Adrenal gland (tissue), 12 donors: ENCODE data around the gene FAM193B. TPM values are rescaled to one million over a fixed set of nuclear protein-coding genes. Genes with fewer than 3 reads are reported as not detected.

Source experiments
- DNase-seq, 7 donors: peaks; one replicate each; pipeline ENCODE4 v3.0.0-alpha.2; 2019 to 2020
- H3K27ac ChIP-seq, 5 donors: fragments of 200-600 bp; sonication (generic) in 4 of 5; 1 replicate in 3 of 5; 2 replicates in 2 of 5; pipeline versions ENCODE4 v1.5.1 to v1.8.0; 2016 to 2020; ENCODE audit warnings: mild to moderate bottlenecking in 1 of 5
- H3K27me3 ChIP-seq: fragments of 200-600 bp; 2 replicates; pipeline ENCODE4 v1.8.0; 2021
- H3K36me3 ChIP-seq, 2 donors: fragments of 200-600 bp; replicated peaks in 1 of 2; 1 replicate in 1 of 2; 2 replicates in 1 of 2; pipeline versions ENCODE4 v1.5.1 to v1.8.0; 2018 to 2022
- H3K4me1 ChIP-seq, 2 donors: fragments of 200-600 bp; replicated peaks in 1 of 2; 1 replicate in 1 of 2; 2 replicates in 1 of 2; pipeline versions ENCODE4 v1.5.1 to v1.8.0; 2018 to 2021
- H3K4me3 ChIP-seq, 4 donors: fragments of 200-600 bp; sonication (generic) in 3 of 4; one replicate each; pipeline ENCODE4 v1.5.1; 2016 to 2018
- H3K9me3 ChIP-seq, 3 donors: fragments of 200-600 bp; sonication (generic) in 1 of 3; replicated peaks in 1 of 3; 1 replicate in 2 of 3; 2 replicates in 1 of 3; pipeline versions ENCODE4 v1.5.1 to v1.8.0; 2016 to 2021
- POLR2A ChIP-seq, 2 donors: fragments of 450-650 bp; IDR thresholded peaks; one replicate each; pipeline ENCODE4 v1.6.1; 2017; ENCODE audit warnings: antibody characterized with exemption in 2 of 2, mild to moderate bottlenecking in 2 of 2, moderate library complexity in 1 of 2
- WGBS, 4 donors: extraction: QIAGEN DNeasy Blood & Tissue Kit in 2 of 4; methylation state at CpG; one replicate each; pipeline versions ENCODE4 v1.1.5 to v1.1.7; 2013 to 2017; 5-methylcytosine and 5-hydroxymethylcytosine counted together
- intact Hi-C, 2 donors: fragments of 100-400 bp; cut with DNase I; formaldehyde crosslinking; loops; one replicate each; pipeline versions ENCODE4 v1.14.1 to v1.15.0; 2022 to 2023
- polyA plus RNA-seq, 3 donors: library from polyadenylated mRNA; stranded (reverse); fragments of 200-250 nt in 2 of 3; fragments of 350-450 nt in 1 of 3; fragmentation: Illumina TruSeq in 1 of 3; extraction: RNeasy Lipid Tissue Mini Kit (QIAGEN cat#74804) in 1 of 3; gene quantifications; one replicate each; pipeline ENCODE4 v1.2.3, GENCODE V29; 2013 to 2014
- total RNA-seq, 9 donors: library from RNA; depleted of rRNA in 4 of 9; stranded (reverse); fragments of >200 nt in 4 of 9; fragments of 120-200 nt in 1 of 9; fragmentation: NEBNext Ultra II Directional in 1 of 9; extraction: Animal tissue kit (Norgen Biotek cat#: 25700) in 1 of 9; gene quantifications; one replicate each; pipeline versions ENCODE4 v1.1.0 to v1.2.4, GENCODE V29; 2013 to 2023
- TF ChIP-seq, protein P1 (sequence below), 6 experiments: fragments of 450-650 bp in 4 of 6; fragments of 200-600 bp in 2 of 6; sonication (generic) in 1 of 6; IDR thresholded peaks; 1 replicate in 5 of 6; 2 replicates in 1 of 6; pipeline versions ENCODE4 v1.5.1 to v1.8.0; 2016 to 2021; ENCODE audit warnings: antibody characterized with exemption in 6 of 6, mild to moderate bottlenecking in 2 of 6, moderate library complexity in 1 of 6
- donor health status: healthy with polysubstance abuse.
- donor health status: Bipolar disorder and iron deficiency.
- donor health status: DM: yes; HTN: yes; CAD: no.
- donor health status: DM: no; HTN: no; CAD: no.
- donor health status: DM: no; HTN: no; CAD: no.
- donor health status: DM: yes; HTN: yes; CAD: no.

The FAM193B gene
- total and polyA plus RNA-seq, 12 donors, result 18.4 to 851 (median 44.0) TPM

DNA sequence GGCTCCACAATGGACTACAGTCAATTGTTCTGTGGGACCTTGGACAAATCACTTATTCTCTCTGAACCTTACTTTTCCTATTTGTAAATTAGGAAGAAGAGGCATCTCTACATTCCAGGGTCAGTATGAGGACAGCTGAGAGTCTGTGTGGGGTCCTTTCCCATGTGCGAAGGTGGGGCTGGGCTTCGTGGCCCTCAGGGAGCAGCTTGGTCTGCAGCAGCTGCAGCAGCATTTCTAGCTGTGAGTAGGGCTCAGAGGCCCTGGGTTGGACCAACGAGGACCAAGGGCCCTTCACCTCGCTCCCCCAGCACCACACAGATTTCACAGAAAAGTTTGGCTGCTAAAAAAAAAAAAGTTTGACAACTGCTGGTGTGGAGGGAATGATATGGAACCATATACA is 28.2 kb downstream of the FAM193B start:
- Histone ChIP-seq H3K27ac (no peak overlapping the region), H3K27me3 (no peaks in the 10 kb centered on the region), H3K36me3 (peaks cover 0 to 78% of the 10 kb centered on the region in 2 donors), H3K9me3 (no peaks in the 10 kb centered on the region), H3K4me1 (peaks cover 0 to under 1% of the 10 kb centered on the region in 2 donors), H3K4me3 (no peak overlapping the region)
- intact Hi-C loops, result no loop called here
- peak in 1 of 7 donors; percentile 10 for DNase-seq
- WGBS, 4 donors, result 90 to 97% (median 92%) methylated on average over 4 of the region's 4 CpGs
- TF ChIP-seq, protein P1, sequence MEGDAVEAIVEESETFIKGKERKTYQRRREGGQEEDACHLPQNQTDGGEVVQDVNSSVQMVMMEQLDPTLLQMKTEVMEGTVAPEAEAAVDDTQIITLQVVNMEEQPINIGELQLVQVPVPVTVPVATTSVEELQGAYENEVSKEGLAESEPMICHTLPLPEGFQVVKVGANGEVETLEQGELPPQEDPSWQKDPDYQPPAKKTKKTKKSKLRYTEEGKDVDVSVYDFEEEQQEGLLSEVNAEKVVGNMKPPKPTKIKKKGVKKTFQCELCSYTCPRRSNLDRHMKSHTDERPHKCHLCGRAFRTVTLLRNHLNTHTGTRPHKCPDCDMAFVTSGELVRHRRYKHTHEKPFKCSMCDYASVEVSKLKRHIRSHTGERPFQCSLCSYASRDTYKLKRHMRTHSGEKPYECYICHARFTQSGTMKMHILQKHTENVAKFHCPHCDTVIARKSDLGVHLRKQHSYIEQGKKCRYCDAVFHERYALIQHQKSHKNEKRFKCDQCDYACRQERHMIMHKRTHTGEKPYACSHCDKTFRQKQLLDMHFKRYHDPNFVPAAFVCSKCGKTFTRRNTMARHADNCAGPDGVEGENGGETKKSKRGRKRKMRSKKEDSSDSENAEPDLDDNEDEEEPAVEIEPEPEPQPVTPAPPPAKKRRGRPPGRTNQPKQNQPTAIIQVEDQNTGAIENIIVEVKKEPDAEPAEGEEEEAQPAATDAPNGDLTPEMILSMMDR (IDR thresholded peaks at IDR 0.05), result no peak
- no peak for TF ChIP-seq POLR2A (IDR thresholded peaks at IDR 0.05)

DNA sequence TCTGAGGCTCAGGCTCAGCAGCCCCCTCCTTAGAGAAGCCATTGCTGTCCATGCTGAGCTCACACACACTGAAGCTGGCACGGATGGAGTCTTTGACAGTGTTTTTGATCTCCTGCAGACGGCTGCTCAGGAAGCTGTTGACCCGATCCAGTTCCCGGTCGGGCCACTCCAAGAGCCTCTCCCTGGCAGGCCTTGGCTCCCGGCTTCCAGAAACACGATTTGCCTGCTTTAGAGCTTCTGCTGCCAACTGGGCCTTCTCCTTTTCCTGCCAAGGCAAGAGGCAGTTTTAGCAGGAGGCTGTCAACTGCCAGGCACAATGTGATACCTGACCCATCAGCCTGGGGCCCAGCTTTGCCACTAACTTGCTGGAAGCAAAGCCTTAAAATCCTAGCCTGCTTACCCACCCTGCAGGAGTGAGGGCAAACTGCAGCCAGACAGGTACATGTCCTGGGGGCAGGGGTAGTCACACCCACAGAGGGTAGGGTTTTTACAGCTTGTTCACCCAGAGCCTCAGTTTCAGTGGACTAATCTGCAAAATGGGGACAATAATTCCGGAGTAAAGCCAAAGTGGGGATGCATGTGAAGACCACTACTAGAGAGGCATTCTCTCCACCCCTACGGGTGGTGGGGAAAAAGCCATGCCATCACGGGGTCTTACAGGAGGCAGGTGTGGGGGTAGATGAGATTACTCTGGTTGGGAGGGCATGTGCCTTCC is 29.3 kb downstream of the FAM193B start:
- H3K27ac ChIP-seq, result no peak overlapping the region
- TF ChIP-seq, protein P1 (IDR thresholded peaks at IDR 0.05), result no peak
- no peak for TF ChIP-seq POLR2A (IDR thresholded peaks at IDR 0.05)
- H3K36me3 ChIP-seq, result peaks cover 0 to 78% of the 10 kb centered on the region in 2 donors
- intact Hi-C loops, result no loop called here
- no peak overlapping the region for H3K4me3 ChIP-seq
- no peaks in the 10 kb centered on the region for H3K4me1 ChIP-seq
- WGBS, 4 donors, result 87 to 91% (median 88%) methylated on average over 10 of the region's 10 CpGs
- DNase-seq, result peak in 1 of 7 donors; percentile 7
- H3K27me3 ChIP-seq, result no peaks in the 10 kb centered on the region
- no peaks in the 10 kb centered on the region for H3K9me3 ChIP-seq

DNA sequence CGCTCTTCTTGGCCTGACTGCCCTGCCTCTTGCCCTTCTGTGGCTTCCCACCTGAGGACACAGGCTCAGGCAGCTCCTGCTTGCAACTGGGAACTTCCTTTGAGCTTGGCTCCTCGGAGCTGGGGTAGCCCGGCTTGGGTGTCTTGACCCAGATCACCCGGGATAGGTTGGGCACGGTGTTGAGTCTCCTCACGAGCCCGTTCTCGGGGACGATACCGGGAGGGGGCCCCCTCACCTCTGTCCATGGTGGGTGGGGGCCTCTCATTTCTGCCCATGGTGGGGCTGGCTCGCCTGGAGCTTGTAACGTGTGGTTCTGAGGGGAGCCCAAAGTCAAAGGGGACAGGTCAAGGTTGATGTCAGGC is 29.8 kb downstream of the FAM193B start:
- Histone ChIP-seq H3K4me1 (no peaks in the 10 kb centered on the region), H3K27ac (no peak overlapping the region), H3K9me3 (no peaks in the 10 kb centered on the region), H3K27me3 (no peaks in the 10 kb centered on the region), H3K4me3 (no peak overlapping the region), H3K36me3 (peaks cover 0 to 84% of the 10 kb centered on the region in 2 donors)
- no peak for DNase-seq
- intact Hi-C loops, result no loop called here
- TF ChIP-seq POLR2A (IDR thresholded peaks at IDR 0.05), result no peak
- TF ChIP-seq, protein P1 (IDR thresholded peaks at IDR 0.05), result no peak
- 90 to 97% (median 93%) methylated on average over 4 to 12 of the region's 12 CpGs for whole genome bisulfite sequencing, 4 donors

DNA sequence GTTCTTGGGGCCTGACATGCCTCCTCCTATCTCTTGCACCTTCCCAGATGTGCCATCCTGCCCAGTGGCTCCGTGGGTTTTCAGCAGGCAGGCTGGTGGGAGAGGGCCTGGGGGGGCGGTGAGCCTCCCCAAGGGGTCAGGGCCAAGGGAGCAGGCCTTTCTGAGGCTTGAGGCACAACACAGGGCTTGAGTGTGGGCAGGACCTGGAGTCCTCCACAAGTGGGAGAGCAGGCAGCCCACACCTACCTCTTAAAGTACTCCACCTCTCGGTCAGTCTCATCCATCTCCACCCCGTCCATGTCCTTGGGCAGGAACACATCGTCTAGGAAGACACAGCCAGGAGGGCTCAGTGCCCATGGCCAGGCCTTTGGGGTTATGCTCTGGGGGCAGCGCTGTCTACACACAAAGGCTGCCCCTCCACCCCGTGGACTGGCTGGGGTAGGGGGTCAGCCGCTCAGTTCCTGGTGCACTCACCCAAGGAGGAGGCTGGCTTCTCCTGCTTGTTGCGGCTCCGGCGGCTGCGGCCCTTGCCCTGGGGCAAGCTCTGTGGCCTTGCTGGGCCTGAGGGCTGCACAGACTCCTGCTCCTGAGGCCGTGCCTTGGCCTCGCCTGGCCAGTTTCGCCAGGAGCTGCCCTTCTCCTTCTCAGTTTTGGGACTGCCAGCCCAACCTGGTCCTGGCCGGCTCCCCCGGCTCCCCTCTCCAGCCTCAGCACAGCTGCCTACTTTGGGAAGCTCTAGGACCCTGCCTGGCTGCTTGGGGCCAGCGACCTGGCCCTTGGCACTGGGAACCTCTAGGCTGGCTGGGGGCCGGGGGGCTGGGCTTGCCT is 30.4 kb downstream of the FAM193B start:
- H3K27me3 ChIP-seq, result no peaks in the 10 kb centered on the region
- H3K27ac ChIP-seq, result no peak overlapping the region
- peaks cover 0 to 89% of the 10 kb centered on the region in 2 donors for H3K36me3 ChIP-seq
- DNase-seq, result no peak
- H3K9me3 ChIP-seq, result no peaks in the 10 kb centered on the region
- 81 to 93% (median 91%) methylated on average over 6 to 19 of the region's 19 CpGs for WGBS, 4 donors
- intact Hi-C loops, result no loop called here
- no peak overlapping the region for H3K4me3 ChIP-seq
- TF ChIP-seq, protein P1 (IDR thresholded peaks at IDR 0.05), result no peak
- TF ChIP-seq POLR2A (IDR thresholded peaks at IDR 0.05), result no peak
- peaks cover 0 to 3% of the 10 kb centered on the region in 2 donors for H3K4me1 ChIP-seq
